Psoas muscle (tissue), 8 donors: ENCODE data around the gene FOXO1. TPM values are rescaled to one million over a fixed set of nuclear protein-coding genes. Genes with fewer than 3 reads are reported as not detected.

Experiments used
- ATAC-seq, 4 donors: fragments of 200-7000 bp; cut with Tn5 transposase; one replicate each; pipeline ENCODE4 v1.9.1; 2020; ENCODE audit warnings: moderate library complexity in 3 of 4, mild to moderate bottlenecking in 2 of 4
- DNase-seq, 2 donors: peaks; one replicate each; pipeline ENCODE4 v3.0.0-alpha.2; 2020
- H3K27ac ChIP-seq: fragments of 200-600 bp; one replicate; pipeline ENCODE4 v1.8.0; 2022
- H3K27me3 ChIP-seq, 3 donors: fragments of 200-600 bp in 1 of 3; one replicate each; pipeline versions ENCODE4 v1.6.1 to v1.8.0; 2013 to 2022; ENCODE audit warnings: low read length in 2 of 3, mild to moderate bottlenecking in 2 of 3, moderate library complexity in 1 of 3; ENCODE audit not compliant: insufficient read depth in 3 of 3
- H3K36me3 ChIP-seq, 2 donors: fragments of 200-600 bp in 1 of 2; one replicate each; pipeline versions ENCODE4 v1.6.1 to v1.8.0; 2013 to 2022; ENCODE audit warnings: low read depth in 1 of 2, mild to moderate bottlenecking in 1 of 2, moderate library complexity in 1 of 2; ENCODE audit not compliant: insufficient read depth in 1 of 2
- H3K4me1 ChIP-seq: fragments of 200-600 bp; one replicate; pipeline ENCODE4 v1.8.0; 2022
- H3K4me3 ChIP-seq: fragments of 200-600 bp; one replicate; pipeline ENCODE4 v1.8.0; 2022; ENCODE audit warnings: mild to moderate bottlenecking
- H3K9me3 ChIP-seq: fragments of 200-600 bp; one replicate; pipeline ENCODE4 v1.8.0; 2022
- CTCF ChIP-seq: fragments of 200-600 bp; IDR thresholded peaks from one replicate; pipeline ENCODE4 v1.8.0; 2022; ENCODE audit warnings: antibody characterized with exemption
- WGBS, 3 donors: extraction: QIAGEN DNeasy Blood & Tissue Kit; methylation state at CpG; one replicate each; pipeline versions ENCODE4 v1.1.6 to v1.1.7; 2013; 5-methylcytosine and 5-hydroxymethylcytosine counted together
- intact Hi-C, 2 donors: fragments of 100-400 bp; cut with DNase I; formaldehyde crosslinking; loops; one replicate each; pipeline versions ENCODE4 v1.11.0 to v1.14.2; 2022
- polyA plus RNA-seq, 3 donors: library from polyadenylated mRNA; stranded (reverse); fragments of 200-250 nt; gene quantifications; one replicate each; pipeline ENCODE4 v1.2.3, GENCODE V29; 2013
- total RNA-seq, 4 donors: library from RNA; stranded (reverse); fragmentation: NEBNext Ultra II Directional in 2 of 4; extraction: Animal tissue kit (Norgen Biotek cat#: 25700) in 2 of 4; gene quantifications; one replicate each; pipeline versions ENCODE4 v1.2.1 to v1.2.4, GENCODE V29; 2021 to 2023
- donor health status: healthy with polysubstance abuse.
- donor health status: DM: no; HTN: no; CAD: no; lungs with moderate emphysema.
- donor health status: Bipolar disorder and iron deficiency.
- donor health status: healthy.
- donor health status: DM: yes; HTN: yes; CAD: no.
- donor health status: DM: no; HTN: no; CAD: no.
- donor health status: DM: no; HTN: no; CAD: no.
- donor health status: DM: yes; HTN: yes; CAD: no.

FOXO1 gene
- total and polyA plus RNA-seq, 7 donors: 23.8 to 160 (median 68.3) TPM

- peak; percentile 59 for TF ChIP-seq CTCF
- peak overlapping the region; percentile 99 for H3K27ac ChIP-seq
- no peaks in the 10 kb centered on the region for H3K9me3 ChIP-seq
- no peaks in the 10 kb centered on the region for H3K27me3 ChIP-seq
- peak in 2 of 4 donors; percentile 16 for ATAC-seq
- intact Hi-C loops: loop anchor here (5.0 to 10.0 kb wide), 5 partner anchors 194 to 476 kb away; no protein-coding TSS in a partner anchor
- WGBS, 3 donors: 14 to 22% (median 17%) methylated on average over 11 of the region's 11 CpGs
- H3K36me3 ChIP-seq: no peaks in the 10 kb centered on the region
- peak; percentile 48 to 79 for DNase-seq
- peaks cover 27% of the 10 kb centered on the region for H3K4me1 ChIP-seq
- H3K4me3 ChIP-seq: peak overlapping the region; percentile 95
These were observed 1.9 kb upstream of the FOXO1 start for GRCh38 chr13:40668335-40668734.

- Histone ChIP-seq H3K36me3 (no peaks in the 10 kb centered on the region), H3K27me3 (no peaks in the 10 kb centered on the region), H3K27ac (peak overlapping the region; percentile 99), H3K4me1 (peaks cover 29% of the 10 kb centered on the region), H3K9me3 (no peaks in the 10 kb centered on the region), H3K4me3 (peak overlapping the region; percentile 95)
- DNase-seq (no peak), ATAC-seq (no peak)
- intact Hi-C loops: loop anchor here (2.0 to 10.0 kb wide), 6 partner anchors 193 to 475 kb away; no protein-coding TSS in a partner anchor
- 25 to 47% (median 27%) methylated on average over 5 of the region's 5 CpGs for WGBS, 3 donors
- TF ChIP-seq CTCF: no peak
These were observed 1.2 kb upstream of the FOXO1 start for GRCh38 chr13:40667622-40667978.

DNA sequence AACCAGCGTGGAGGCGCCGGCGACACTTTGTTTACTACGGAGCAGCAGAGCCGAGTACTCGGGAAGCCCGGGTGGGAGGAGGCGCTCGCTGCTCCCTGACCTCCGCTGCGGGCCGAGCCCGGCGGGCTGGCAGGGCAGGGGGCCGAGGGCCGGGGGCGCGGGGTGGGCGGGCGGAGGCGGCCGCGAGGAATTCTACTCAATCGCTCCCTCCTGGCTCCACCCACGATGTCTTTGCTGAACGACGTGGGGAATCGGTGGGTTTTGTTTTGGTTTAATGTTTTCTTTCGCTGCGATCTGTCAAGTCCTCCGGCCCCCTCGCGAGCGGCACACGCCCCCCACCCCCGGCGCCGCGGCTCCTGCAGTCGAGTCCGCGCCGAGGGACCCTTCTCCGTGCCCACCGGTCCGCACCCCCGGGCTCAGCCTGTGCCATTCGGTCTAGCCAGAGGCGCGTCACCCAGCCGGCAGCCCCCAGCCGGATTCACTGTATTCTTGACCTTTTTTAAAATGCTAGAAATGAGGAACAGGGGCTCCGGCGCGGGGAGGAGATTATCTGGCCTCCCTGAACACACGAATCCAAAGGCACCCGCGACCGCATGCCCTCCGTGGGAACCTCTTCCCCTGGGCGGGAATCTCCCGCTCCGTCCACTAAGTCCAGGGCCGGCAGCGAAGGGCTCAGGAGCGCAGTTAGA is 636 bp upstream of the FOXO1 start:
- H3K4me3 ChIP-seq: peak overlapping the region; percentile 95
- WGBS, 3 donors: 1 to 2% (median 1%) methylated on average over 63 to 67 of the region's 67 CpGs
- peaks cover 29% of the 10 kb centered on the region for H3K4me1 ChIP-seq
- H3K27ac ChIP-seq: peak overlapping the region; percentile 99
- ATAC-seq (peak; percentile 31 to 51 (median 47)), DNase-seq (peak; percentile 54 to 75)
- no peaks in the 10 kb centered on the region for H3K9me3 ChIP-seq
- intact Hi-C loops: loop anchor here (2.0 to 10.0 kb wide), 6 partner anchors 192 to 475 kb away; no protein-coding TSS in a partner anchor
- H3K27me3 ChIP-seq: no peaks in the 10 kb centered on the region
- H3K36me3 ChIP-seq: no peaks in the 10 kb centered on the region
- no peak for TF ChIP-seq CTCF

- H3K4me1 ChIP-seq: peaks cover 39% of the 10 kb centered on the region
- peak in 3 of 4 donors; percentile 0 to 7 (median 3) for ATAC-seq
- peak overlapping the region; percentile 95 for H3K4me3 ChIP-seq
- WGBS, 3 donors: 0% methylated on average over 63 to 117 of the region's 117 CpGs
- intact Hi-C loops: loop anchor here (2.0 to 10.0 kb wide), 7 partner anchors 79 to 473 kb away; no protein-coding TSS in a partner anchor
- no peaks in the 10 kb centered on the region for H3K27me3 ChIP-seq
- H3K36me3 ChIP-seq: no peaks in the 10 kb centered on the region
- peak overlapping the region; percentile 99 for H3K27ac ChIP-seq
- no peak for TF ChIP-seq CTCF
- H3K9me3 ChIP-seq: no peaks in the 10 kb centered on the region
- peak; percentile 37 to 68 for DNase-seq
These were observed 1.1 kb downstream of the FOXO1 start for GRCh38 chr13:40665126-40666044.
